Transverse colon (tissue), 4 donors: ENCODE results near the gene PLEKHA7. TPM values are rescaled to one million over a fixed set of nuclear protein-coding genes. Genes with fewer than 3 reads are reported as not detected.

Experiments
- DNase-seq: peaks from one replicate; pipeline ENCODE4 v3.0.0-alpha.2; 2019
- H3K27ac ChIP-seq, 4 donors: fragments of 200-600 bp; sonication (generic); 2 replicates each; pipeline ENCODE4 v1.5.1; 2016 to 2018; ENCODE audit warnings: inconsistent platforms in 4 of 4
- H3K27me3 ChIP-seq: fragments of 200-600 bp; sonication (generic); 2 replicates; pipeline ENCODE4 v1.5.1; 2017; ENCODE audit warnings: inconsistent platforms
- H3K36me3 ChIP-seq, 4 donors: fragments of 200-600 bp; sonication (generic); 2 replicates each; pipeline ENCODE4 v1.5.1; 2017 to 2019; ENCODE audit warnings: inconsistent platforms in 4 of 4
- H3K4me1 ChIP-seq, 4 donors: fragments of 200-600 bp; sonication (generic); 2 replicates each; pipeline ENCODE4 v1.5.1; 2017 to 2020; ENCODE audit warnings: inconsistent platforms in 4 of 4
- H3K4me3 ChIP-seq, 4 donors: fragments of 200-600 bp; sonication (generic); 1 replicate in 1 of 4; 2 replicates in 3 of 4; pipeline versions ENCODE4 v1.5.1 to v1.6.1; 2017 to 2019; ENCODE audit warnings: inconsistent platforms in 4 of 4
- H3K9me3 ChIP-seq, 2 donors: fragments of 200-600 bp; sonication (generic); 2 replicates each; pipeline ENCODE4 v1.5.1; 2017 to 2019; ENCODE audit warnings: inconsistent platforms in 2 of 2
- EP300 ChIP-seq: sonication (generic); formaldehyde crosslinking; IDR thresholded peaks from one replicate; pipeline ENCODE4 v1.6.1; 2017; ENCODE audit warnings: antibody characterized with exemption, low read depth
- POLR2A ChIP-seq: fragments of 450-650 bp; IDR thresholded peaks from one replicate; pipeline ENCODE4 v1.6.1; 2016; ENCODE audit warnings: antibody characterized with exemption, mild to moderate bottlenecking, moderate library complexity
- POLR2AphosphoS5 ChIP-seq, 3 donors: sonication (generic); formaldehyde crosslinking; IDR thresholded peaks; one replicate each; pipeline ENCODE4 v1.6.1; 2016; ENCODE audit warnings: antibody characterized with exemption in 3 of 3
- WGBS, 2 donors: methylation state at CpG; one replicate each; pipeline ENCODE4 v1.1.5; 2018; ENCODE audit warnings: low coverage in 1 of 2; 5-methylcytosine and 5-hydroxymethylcytosine counted together
- in situ Hi-C, 4 donors: fragments of 200-750 bp; cut with MboI; loops; one replicate each; pipeline versions ENCODE4 v1.15.0 to v1.15.1; 2017; ENCODE audit warnings: low sequenced_read_pairs in 3 of 4, low pct_ligation_motif_present in 1 of 4, low pct_unique_long_range_greater_than_20kb in 1 of 4
- intact Hi-C: fragments of 100-400 bp; cut with DNase I; formaldehyde crosslinking; loops from one replicate; pipeline ENCODE4 v1.15.1; 2023; ENCODE audit warnings: low total_unique reads
- total RNA-seq, 4 donors: library from RNA; depleted of rRNA; stranded (reverse); fragments of >200 nt; gene quantifications; one replicate each; pipeline ENCODE4 v1.1.0, GENCODE V29; 2016
- TF ChIP-seq, protein P1 (sequence below), 5 experiments: fragments of 200-600 bp in 3 of 5; fragments of 450-650 bp in 2 of 5; sonication (generic) in 3 of 5; IDR thresholded peaks; 1 replicate in 2 of 5; 2 replicates in 3 of 5; pipeline ENCODE4 v1.5.1; 2016 to 2017; ENCODE audit warnings: antibody characterized with exemption in 5 of 5, inconsistent platforms in 3 of 5, mild to moderate bottlenecking in 2 of 5, moderate library complexity in 1 of 5

The PLEKHA7 gene
- total RNA-seq, 4 donors from 2014 or later = 109 to 243 (median 114) TPM

GRCh38 chr11:16898274-16898985, 115.8 kb downstream of the PLEKHA7 start:
- no peaks in the 10 kb centered on the region for H3K9me3 ChIP-seq
- H3K36me3 ChIP-seq = no peaks in the 10 kb centered on the region
- peaks cover 0 to 44% (median 20%) of the 10 kb centered on the region in 4 donors for H3K4me1 ChIP-seq
- DNase-seq = no peak
- no peak overlapping the region for H3K4me3 ChIP-seq
- no peak overlapping the region for H3K27ac ChIP-seq
- TF ChIP-seq POLR2A = no peak
- no peak for TF ChIP-seq EP300
- no peak for TF ChIP-seq POLR2AphosphoS5 (IDR thresholded peaks at IDR 0.05)
- TF ChIP-seq, protein P1, sequence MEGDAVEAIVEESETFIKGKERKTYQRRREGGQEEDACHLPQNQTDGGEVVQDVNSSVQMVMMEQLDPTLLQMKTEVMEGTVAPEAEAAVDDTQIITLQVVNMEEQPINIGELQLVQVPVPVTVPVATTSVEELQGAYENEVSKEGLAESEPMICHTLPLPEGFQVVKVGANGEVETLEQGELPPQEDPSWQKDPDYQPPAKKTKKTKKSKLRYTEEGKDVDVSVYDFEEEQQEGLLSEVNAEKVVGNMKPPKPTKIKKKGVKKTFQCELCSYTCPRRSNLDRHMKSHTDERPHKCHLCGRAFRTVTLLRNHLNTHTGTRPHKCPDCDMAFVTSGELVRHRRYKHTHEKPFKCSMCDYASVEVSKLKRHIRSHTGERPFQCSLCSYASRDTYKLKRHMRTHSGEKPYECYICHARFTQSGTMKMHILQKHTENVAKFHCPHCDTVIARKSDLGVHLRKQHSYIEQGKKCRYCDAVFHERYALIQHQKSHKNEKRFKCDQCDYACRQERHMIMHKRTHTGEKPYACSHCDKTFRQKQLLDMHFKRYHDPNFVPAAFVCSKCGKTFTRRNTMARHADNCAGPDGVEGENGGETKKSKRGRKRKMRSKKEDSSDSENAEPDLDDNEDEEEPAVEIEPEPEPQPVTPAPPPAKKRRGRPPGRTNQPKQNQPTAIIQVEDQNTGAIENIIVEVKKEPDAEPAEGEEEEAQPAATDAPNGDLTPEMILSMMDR (IDR thresholded peaks at IDR 0.05) = no peak
- WGBS, 2 donors = 63% methylated on average over 1 of the region's 1 CpG; no CpG with 5 or more reads in 1 of the 2 donors
- intact Hi-C loops (no loop called here), in situ Hi-C loops (no loop called here)
- H3K27me3 ChIP-seq = no peaks in the 10 kb centered on the region

GRCh38 chr11:16897470-16898061, 116.6 kb downstream of the PLEKHA7 start:
- H3K4me3 ChIP-seq = no peak overlapping the region
- in situ Hi-C loops (no loop called here), intact Hi-C loops (no loop called here)
- H3K9me3 ChIP-seq = no peaks in the 10 kb centered on the region
- no peaks in the 10 kb centered on the region for H3K36me3 ChIP-seq
- no peak for TF ChIP-seq POLR2AphosphoS5 (IDR thresholded peaks at IDR 0.05)
- no peak for TF ChIP-seq POLR2A
- TF ChIP-seq, protein P1 (IDR thresholded peaks at IDR 0.05) = no peak
- no peak for TF ChIP-seq EP300
- WGBS, 2 donors = 48 to 54% methylated on average over 4 to 7 of the region's 7 CpGs
- H3K27ac ChIP-seq = no peak overlapping the region
- H3K4me1 ChIP-seq = peaks cover 0 to 35% (median 14%) of the 10 kb centered on the region in 4 donors
- no peaks in the 10 kb centered on the region for H3K27me3 ChIP-seq
- no peak for DNase-seq

GRCh38 chr11:16896729-16897469, 117.3 kb downstream of the PLEKHA7 start:
- 61 to 69% methylated on average over 5 to 7 of the region's 7 CpGs for WGBS, 2 donors
- peaks cover 0 to 33% (median 10%) of the 10 kb centered on the region in 4 donors for H3K4me1 ChIP-seq
- no peak for DNase-seq
- intact Hi-C loops = no loop called here
- no peaks in the 10 kb centered on the region for H3K36me3 ChIP-seq
- TF ChIP-seq, protein P1 (IDR thresholded peaks at IDR 0.05) = no peak
- TF ChIP-seq EP300 (no peak), POLR2A (no peak), POLR2AphosphoS5 (IDR thresholded peaks at IDR 0.05) (no peak)
- in situ Hi-C loops = no loop called here
- no peak overlapping the region for H3K4me3 ChIP-seq
- H3K27ac ChIP-seq = no peak overlapping the region
- no peaks in the 10 kb centered on the region for H3K9me3 ChIP-seq
- H3K27me3 ChIP-seq = no peaks in the 10 kb centered on the region

DNA sequence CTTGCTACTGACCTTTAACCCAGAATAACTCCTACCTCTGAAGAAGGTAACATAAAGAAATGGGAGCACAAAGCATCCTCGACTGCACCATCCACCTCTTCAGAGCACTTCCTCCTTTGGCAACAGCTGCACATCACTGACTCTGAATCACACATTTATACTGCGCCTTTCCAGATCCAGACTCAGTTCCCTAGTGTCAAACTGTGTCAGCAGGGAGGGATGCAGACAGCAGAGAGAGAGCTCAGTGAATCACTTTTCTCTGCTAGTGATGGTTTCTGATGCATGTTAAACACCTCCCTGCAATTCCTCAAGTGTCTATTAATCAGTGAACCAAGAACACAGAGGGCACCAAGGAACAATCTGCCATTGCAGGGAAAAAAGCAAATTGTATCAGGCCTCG, 118.9 kb downstream of the PLEKHA7 start:
- Histone ChIP-seq H3K36me3 (no peaks in the 10 kb centered on the region), H3K4me1 (peaks cover 0 to 28% (median 10%) of the 10 kb centered on the region in 4 donors), H3K9me3 (peaks cover 2 to 3% of the 10 kb centered on the region in 2 donors), H3K27ac (no peak overlapping the region), H3K4me3 (no peak overlapping the region), H3K27me3 (no peaks in the 10 kb centered on the region)
- intact Hi-C loops (no loop called here), in situ Hi-C loops (no loop called here)
- 85 to 100% methylated on average over 1 to 3 of the region's 3 CpGs for WGBS, 2 donors
- TF ChIP-seq EP300 (no peak), POLR2AphosphoS5 (IDR thresholded peaks at IDR 0.05) (no peak), POLR2A (no peak)
- TF ChIP-seq, protein P1 (IDR thresholded peaks at IDR 0.05) = no peak
- no peak for DNase-seq
